HG03060 (cell line): ENCODE results near the gene RNU6-7.

ENCODE experiments used
- ATAC-seq: cut with Tn5 transposase; IDR thresholded peaks from one replicate; pipeline ENCODE4 v1.9.1; 2021; ENCODE audit warnings: low read depth, moderate number of reproducible peaks; ENCODE audit not compliant: unreplicated experiment

Gene RNU6-7

GRCh38 chr14:32201816-32202490 lies at the start of gene RNU6-7:
Gene RNU6-7, plus strand, starts transcription at chr14:32202045.
- no peak for ATAC-seq

- no peak for ATAC-seq
Measured at GRCh38 chr14:32166029-32166428, 35.8 kb upstream of the RNU6-7 start.

DNA sequence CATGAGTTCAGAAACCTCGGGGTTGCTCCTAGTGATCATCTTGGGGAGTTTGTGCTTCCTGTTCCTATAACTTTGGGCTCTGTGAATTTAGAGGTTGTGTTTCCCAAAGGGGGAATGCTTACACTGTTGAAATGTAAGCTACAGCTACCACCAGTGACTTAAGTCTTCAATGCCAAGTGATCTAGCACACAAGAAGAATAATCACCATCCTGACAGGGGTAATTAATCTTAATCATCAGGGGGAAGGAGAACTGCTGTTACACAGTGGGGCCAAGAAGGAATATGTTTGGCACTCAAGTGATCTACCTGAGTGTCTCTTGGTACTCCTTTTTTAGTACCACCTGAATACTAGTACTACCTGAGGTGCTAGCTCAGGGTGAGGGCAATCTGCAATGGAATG lies 34.9 kb upstream of the RNU6-7 start:
- ATAC-seq: no peak

DNA sequence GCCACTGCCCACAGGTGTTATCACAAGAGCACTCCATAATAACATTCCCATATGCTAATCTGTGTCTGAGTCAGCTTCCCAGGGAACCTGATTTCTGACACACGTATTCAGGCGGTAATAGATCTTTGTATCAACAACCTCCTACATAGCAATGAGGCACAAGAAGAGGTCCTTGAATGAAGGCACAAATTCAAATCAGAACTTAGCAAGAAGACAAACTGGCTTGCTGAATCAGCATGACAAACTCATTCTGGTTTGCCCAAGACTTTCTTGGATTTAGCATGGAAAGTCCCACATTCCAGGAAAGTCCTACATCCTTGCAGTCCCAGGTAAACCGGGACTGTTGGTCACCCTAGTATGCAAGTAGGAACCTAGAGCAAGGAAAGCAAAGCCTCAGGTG lies 33.9 kb upstream of the RNU6-7 start:
- no peak for ATAC-seq

DNA sequence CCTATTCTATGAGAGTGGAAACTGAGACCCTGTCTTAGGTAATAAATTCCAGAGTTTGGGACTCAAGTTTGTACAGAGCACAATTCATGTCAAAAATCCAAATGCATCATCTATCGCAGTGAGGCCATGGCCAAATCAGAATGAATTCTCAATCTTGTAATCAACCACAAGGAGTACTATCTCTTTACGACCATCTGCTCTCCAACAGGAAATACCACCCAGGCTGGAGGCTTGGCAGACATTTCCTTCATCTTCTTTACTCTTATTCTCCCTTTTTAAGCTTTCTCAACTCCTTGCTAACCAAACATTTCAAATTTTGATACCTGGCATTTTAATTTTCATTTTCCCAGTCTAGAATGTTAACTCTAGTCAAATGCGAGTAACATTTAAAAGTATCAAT lies 32.7 kb upstream of the RNU6-7 start:
- no peak for ATAC-seq

DNA sequence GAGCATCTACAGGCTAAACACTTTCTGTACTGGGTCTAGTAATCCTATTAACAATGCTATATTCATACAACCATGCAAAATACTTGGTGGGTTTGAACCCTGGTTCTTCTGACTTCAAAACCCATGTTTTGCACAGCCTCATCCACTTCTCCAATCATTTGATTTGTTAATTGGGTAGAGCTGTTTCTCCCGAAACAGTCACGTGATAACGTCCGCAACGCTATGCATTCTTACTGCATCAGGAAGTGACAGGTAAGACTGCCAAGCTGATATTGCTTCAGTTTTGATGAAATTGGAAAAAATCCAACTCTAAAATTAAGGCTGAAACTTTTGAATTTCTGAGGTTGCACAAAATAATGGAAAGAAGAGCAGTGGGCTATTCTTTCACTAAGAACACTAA lies 30.4 kb upstream of the RNU6-7 start:
- ATAC-seq: no peak

DNA sequence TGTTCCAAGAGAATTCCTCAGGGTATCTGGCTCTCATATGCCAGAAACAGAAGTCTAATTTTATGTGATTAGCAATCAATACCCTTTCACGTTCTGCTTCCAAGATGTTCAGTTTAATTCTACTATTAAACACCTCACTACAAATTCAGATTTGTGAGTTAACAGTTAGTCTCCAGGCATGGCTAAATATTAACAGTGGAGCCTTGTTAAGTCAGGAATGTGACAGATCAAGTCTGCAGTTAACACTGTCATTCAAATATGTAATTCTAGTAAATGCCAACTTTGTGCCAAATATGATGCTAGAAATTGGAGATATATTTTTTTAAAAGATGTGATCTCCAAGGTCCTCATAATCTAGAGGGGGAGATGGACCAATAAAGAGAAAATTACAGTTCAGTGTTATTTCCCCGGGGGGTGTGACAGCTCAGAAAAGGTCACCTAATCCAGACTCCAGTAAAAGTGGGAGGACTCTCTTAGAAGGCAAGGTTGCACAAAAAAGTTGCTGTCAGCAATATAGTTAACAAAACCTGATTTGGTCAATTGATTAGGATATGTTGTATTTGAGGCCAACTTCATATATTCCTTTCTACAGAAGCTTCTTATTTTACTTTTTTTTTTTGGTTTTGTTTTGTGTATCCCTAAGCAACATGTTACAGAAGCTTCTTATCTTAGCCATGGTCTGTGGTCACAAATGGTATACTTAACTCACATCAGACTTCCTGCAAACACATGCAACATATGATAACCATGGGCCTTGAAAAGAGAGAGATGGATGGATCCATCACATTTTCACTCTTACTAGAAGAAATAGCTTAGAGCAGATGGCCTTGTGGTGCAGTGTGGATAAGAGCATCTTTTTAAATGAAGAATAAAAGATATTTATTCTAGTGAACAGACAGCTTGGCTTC lies 18.4 kb upstream of the RNU6-7 start:
- ATAC-seq: no peak

DNA sequence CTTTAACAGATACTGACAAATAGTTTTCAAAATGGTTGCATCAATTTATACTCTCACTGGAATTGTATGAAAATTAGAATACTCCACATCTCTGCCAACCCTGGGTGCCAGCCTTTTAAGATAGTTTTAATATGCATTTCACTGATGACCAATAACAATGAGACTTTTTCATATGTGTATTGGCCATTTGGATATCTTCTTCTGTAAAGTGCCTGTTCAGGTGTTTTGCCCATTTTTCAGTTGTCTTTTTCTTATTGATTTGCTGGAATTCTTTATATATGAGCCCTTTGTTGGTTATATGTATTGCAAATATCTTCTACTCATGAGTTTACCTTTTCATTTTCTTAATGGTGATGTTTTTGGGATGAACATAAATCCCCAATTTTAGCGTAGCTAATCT lies 16.7 kb upstream of the RNU6-7 start:
- no peak for ATAC-seq

DNA sequence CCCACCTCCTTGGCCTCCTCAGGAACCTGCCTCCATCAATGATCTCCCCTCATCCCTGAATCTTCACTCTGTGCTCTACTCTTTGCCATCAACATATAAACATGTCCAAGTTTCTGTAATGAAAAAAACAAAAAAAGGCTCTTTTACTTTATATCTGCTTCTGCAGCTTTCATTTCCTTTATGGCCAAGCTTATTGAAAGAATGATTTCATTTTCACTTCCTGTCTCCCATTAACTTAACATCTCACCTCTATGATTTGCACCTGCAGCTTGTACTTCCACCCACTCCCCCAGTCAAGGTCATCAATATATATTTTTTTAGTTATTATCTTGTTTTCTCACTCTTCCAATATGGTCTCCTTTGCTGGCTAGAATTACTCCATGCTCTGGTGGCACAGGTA lies 15.6 kb upstream of the RNU6-7 start:
- no peak for ATAC-seq

DNA sequence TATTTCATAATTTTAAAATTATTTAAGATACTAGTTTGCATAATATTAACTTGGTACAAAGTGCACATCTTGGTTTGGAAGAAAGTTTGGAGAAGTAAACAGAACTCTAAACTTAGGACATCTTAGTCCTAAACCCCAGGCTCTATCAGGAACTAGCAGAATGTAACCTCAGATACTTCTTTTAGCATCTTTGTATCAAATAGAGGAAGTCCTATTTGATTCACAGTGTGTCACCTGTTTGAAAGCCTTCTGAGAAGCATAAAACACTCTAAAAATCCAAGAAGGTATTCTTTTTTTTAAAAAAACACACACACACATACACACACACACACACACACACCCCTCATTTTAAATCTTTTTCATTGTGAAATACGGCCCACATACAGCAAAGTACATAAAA lies 12.0 kb upstream of the RNU6-7 start:
- no peak for ATAC-seq

- no peak for ATAC-seq
Measured at GRCh38 chr14:32190673-32191072, 11.2 kb upstream of the RNU6-7 start.

- no peak for ATAC-seq
Measured at GRCh38 chr14:32192712-32193373, 9.0 kb upstream of the RNU6-7 start.

DNA sequence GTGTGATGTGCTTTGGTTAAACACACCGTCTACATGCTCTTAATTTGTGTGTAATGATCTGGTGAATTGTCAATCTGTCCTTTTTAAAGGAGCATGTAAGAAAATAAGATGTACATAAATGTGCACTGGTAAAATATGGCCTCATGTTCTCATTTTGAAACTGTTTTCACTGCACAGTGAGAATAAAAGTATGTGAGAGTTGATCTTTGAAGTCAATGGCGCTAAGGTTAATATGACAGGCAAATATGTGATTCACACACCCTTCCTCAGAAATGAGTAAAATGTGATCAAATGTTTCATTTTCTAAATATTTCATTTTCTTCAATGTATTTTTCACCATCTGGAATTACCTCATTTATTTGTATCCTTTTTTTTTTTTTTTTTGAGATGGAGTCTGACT lies 8.3 kb upstream of the RNU6-7 start:
- no peak for ATAC-seq

- ATAC-seq: no peak
Measured at GRCh38 chr14:32195636-32196035, 6.2 kb upstream of the RNU6-7 start.

DNA sequence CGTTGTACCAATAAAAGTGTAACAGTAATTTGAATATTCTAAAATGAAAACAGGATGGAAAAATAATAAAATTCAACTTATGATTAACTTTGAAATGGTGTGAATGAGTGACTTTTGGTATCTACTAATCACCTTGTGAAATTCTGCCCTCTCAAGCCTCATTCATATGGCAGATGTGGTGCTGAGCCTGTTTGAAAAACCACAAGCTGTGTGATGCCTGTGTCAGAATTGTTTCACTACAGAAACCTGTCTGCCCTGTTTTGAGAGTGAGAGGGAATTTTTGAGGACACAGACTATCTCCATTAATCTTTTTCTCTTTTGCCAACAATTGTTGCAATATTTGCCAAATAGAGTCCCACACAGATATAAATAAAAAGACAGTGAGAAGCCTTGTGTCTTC lies 3.9 kb upstream of the RNU6-7 start:
- ATAC-seq: no peak

DNA sequence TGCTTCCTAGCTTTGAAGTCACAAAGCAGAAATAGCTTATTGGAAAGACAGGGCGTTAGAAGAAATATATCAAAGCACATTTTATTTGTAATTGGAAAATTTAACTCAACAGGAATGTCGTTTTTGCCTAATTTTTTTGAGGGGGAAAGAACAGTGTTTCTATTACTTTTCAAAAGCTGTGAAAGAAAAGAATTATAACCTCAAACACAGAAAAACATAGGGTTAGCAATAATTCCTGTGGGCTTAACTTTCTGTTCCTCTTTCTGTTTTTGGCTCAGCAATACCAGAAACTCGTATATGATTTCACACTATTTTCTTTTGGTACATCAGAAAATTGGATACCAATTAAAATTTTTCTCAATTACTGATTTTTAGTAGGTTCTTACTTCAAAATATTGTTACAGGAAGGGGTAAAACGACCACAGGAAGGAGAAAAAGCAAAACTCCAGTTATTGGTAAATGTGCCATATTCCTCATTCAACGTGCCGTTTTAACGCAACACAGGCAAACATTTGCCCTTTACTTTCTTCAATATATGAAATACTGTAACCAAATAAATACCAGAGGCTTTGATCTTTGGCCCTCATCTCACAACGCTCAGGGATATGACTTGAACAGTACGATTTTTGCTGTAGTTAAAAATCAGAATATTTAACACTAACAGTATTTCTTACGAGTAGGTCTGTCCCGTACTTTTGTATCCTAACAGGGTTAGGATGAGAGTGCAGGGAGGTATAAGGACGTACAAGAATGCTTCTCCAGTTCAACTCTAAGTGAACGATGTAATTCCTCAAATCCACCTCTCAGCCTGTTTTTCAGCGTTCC lies 1.3 kb upstream of the RNU6-7 start:
- ATAC-seq: no peak

GRCh38 chr14:32201193-32201815 lies 541 bp upstream of the RNU6-7 start:
- no peak for ATAC-seq

DNA sequence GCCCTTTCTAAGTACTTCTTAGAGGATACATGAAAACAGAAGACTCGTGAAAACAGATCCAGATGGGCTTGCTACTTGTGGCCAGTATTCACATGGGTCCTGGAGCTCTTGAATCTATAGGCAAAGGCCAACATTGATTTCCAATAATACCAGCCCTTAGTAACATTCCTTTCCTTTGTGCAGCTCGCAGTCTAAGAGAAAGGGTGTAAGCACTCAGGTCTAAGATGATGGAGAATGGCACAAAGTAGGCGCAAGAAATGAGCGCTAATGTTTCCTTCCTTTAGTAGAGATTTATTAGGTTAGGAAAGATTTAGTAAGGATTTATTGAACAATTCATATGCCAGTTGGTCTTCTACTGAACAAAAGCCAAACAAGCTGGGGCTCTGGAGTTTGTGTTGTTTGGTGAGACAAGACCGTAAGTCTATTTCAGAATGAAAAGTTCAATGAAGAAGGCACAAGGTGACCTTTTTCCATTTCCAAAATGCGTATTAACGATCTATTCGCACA lies 699 bp downstream of the RNU6-7 start:
- ATAC-seq: no peak

DNA sequence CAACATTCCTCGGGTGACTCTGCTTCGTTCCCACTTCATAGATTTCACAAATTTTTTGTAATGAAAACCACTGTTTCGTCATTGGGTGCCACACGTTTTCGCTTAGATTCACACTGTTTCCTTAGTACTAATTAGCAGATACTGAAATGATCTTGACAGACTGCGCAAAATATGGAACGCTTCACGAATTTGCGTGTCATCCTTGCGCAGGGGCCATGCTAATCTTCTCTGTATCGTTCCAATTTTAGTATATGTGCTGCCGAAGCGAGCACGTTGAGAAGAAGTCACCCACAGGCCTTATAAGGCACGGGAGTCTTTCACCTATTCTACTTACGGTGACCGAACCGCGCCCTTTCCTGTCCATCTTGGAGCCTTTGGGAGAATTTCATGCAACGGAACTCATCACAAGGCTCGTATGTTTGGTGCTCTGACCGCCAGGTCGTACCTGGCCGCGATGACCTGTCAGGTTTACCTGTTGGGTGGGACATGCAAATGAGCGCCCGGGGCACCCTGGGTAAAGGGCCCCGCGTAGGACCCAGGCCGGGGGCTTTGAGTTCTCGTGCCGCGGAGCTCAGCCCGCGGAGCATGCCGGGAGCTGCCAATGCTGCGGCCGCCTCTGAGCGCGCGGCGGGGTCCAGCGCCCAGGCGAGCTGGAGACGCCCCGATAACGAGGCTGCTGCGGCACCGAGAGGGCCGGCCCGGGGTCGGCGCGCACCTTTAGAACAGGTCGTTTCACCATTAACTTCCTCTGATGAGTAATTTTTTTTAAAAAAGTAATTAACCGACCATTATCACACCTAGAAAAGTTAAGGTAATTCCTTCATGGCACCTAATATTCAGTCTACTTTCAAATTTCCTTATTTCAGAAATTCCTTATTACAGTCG lies 1.4 kb downstream of the RNU6-7 start, which contains the start of gene RNU6-8:
Gene RNU6-8, minus strand, starts transcription at position 272 of the 885 bp plus-strand sequence.
- ATAC-seq: peak; percentile 30
